Measurements from ENCODE around the gene PAGR1.

- TF ChIP-seq CTCF (IDR thresholded peaks at IDR 0.05) (no peak), EZH2phosphoT487 (IDR thresholded peaks at IDR 0.05) (no peak)
These were observed 25.7 kb downstream of the PAGR1 start for GRCh38 chr16:29841631-29842030.
